Measurements from ENCODE around the gene LRMDA. TPM values are rescaled to one million over a fixed set of nuclear protein-coding genes. Genes with fewer than 3 reads are reported as not detected.

Gene LRMDA
- polyA plus RNA-seq, 3 donors: 39.8 to 59.6 (median 56.4) TPM

- intact Hi-C loops (cut with micrococcal nuclease): no loop called here
- H3K27ac ChIP-seq (ENCODE audit: low read depth in 1 of 2, low read length in 2 of 2): no peak overlapping the region
- no peak overlapping the region for H3K4me3 Mint-ChIP-seq
Observed at GRCh38 chr10:76560338-76560737, 1128.9 kb downstream of the LRMDA start.

GRCh38 chr10:76563286-76563685 is 1131.9 kb downstream of the LRMDA start:
- Histone ChIP-seq H3K9ac (ENCODE audit: insufficient read depth, low read length, poor library complexity, severe bottlenecking) (no peak overlapping the region), H2AFZ (ENCODE audit: insufficient read depth, low read depth, low read length, poor library complexity, severe bottlenecking) (no peak overlapping the region), H3K4me2 (replicated peaks; ENCODE audit: extremely low read depth, low read length, poor library complexity, severe bottlenecking) (no peak overlapping the region), H3K4me1 (ENCODE audit: control insufficient read depth in 1 of 2, insufficient read depth in 2 of 2, low read length in 2 of 2) (no peaks in the 10 kb centered on the region), H3K9me3 (replicated peaks in 1 of 2; ENCODE audit: control insufficient read depth in 1 of 2, insufficient read depth in 1 of 2, low read length in 2 of 2) (no peaks in the 10 kb centered on the region), H3K27me3 (ENCODE audit: control insufficient read depth in 2 of 2, insufficient read depth in 2 of 2, low read length in 2 of 2) (no peaks in the 10 kb centered on the region), H4K20me1 (ENCODE audit: insufficient read depth, low read length) (no peaks in the 10 kb centered on the region), H3K36me3 (replicated peaks in 1 of 2; ENCODE audit: control insufficient read depth in 1 of 2, insufficient read depth in 2 of 2, low read length in 2 of 2) (peaks cover 0 to 14% of the 10 kb centered on the region in 2 donors), H3K79me2 (ENCODE audit: insufficient read depth, low read length) (no peaks in the 10 kb centered on the region), H3K4me3 (replicated peaks in 1 of 3; ENCODE audit: low read depth in 2 of 3, low read length in 3 of 3) (no peak overlapping the region), H3K27ac (ENCODE audit: low read depth in 1 of 2, low read length in 2 of 2) (no peak overlapping the region)
- Mint-ChIP-seq H3K27me3 (ENCODE audit: low read depth in 3 of 3) (peaks cover 0 to 2% (median 0%) of the 10 kb centered on the region in 3 donors), H3K4me3 (no peak overlapping the region), H3K4me1 (peaks cover 5% of the 10 kb centered on the region), H3K36me3 (peaks cover 7 to 13% of the 10 kb centered on the region in 2 donors), H3K9me3 (peaks cover 0 to 3% (median 0%) of the 10 kb centered on the region in 7 donors), H3K27ac (no peak overlapping the region)
- intact Hi-C loops (cut with micrococcal nuclease): no loop called here
- no peak for DNase-seq
- no peak for TF ChIP-seq CTCF (IDR thresholded peaks at IDR 0.05)

More at GRCh38 chr10:76560338-76560737, 1128.9 kb downstream of the LRMDA start:
- Mint-ChIP-seq H3K27me3 (ENCODE audit: low read depth in 3 of 3) (peaks cover 0 to 2% (median 0%) of the 10 kb centered on the region in 3 donors), H3K9me3 (no peaks in the 10 kb centered on the region), H3K36me3 (peaks cover 7 to 15% of the 10 kb centered on the region in 2 donors), H3K4me1 (peaks cover 5% of the 10 kb centered on the region), H3K27ac (no peak overlapping the region)
- Histone ChIP-seq H3K4me3 (replicated peaks in 1 of 3; ENCODE audit: low read depth in 2 of 3, low read length in 3 of 3) (no peak overlapping the region), H3K36me3 (replicated peaks in 1 of 2; ENCODE audit: control insufficient read depth in 1 of 2, insufficient read depth in 2 of 2, low read length in 2 of 2) (peaks cover 0 to 22% of the 10 kb centered on the region in 2 donors), H3K4me1 (ENCODE audit: control insufficient read depth in 1 of 2, insufficient read depth in 2 of 2, low read length in 2 of 2) (no peaks in the 10 kb centered on the region), H3K4me2 (replicated peaks; ENCODE audit: extremely low read depth, low read length, poor library complexity, severe bottlenecking) (no peak overlapping the region), H3K9me3 (replicated peaks in 1 of 2; ENCODE audit: control insufficient read depth in 1 of 2, insufficient read depth in 1 of 2, low read length in 2 of 2) (no peaks in the 10 kb centered on the region), H3K27me3 (ENCODE audit: control insufficient read depth in 2 of 2, insufficient read depth in 2 of 2, low read length in 2 of 2) (no peaks in the 10 kb centered on the region), H3K79me2 (ENCODE audit: insufficient read depth, low read length) (no peaks in the 10 kb centered on the region), H3K9ac (ENCODE audit: insufficient read depth, low read length, poor library complexity, severe bottlenecking) (no peak overlapping the region), H2AFZ (ENCODE audit: insufficient read depth, low read depth, low read length, poor library complexity, severe bottlenecking) (no peak overlapping the region), H4K20me1 (ENCODE audit: insufficient read depth, low read length) (no peaks in the 10 kb centered on the region)
- TF ChIP-seq CTCF (IDR thresholded peaks at IDR 0.05): no peak
- 92% methylated on average over 1 of the region's 5 CpGs for WGBS (ENCODE audit: insufficient coverage)
- DNase-seq: no peak

All from CD14-positive monocyte (primary cell).